Chondrocyte (in vitro differentiated cells): ENCODE measurements around the gene IP6K2. TPM values are rescaled to one million over a fixed set of nuclear protein-coding genes. Genes with fewer than 3 reads are reported as not detected.

Experiments
- DNase-seq: peaks from one replicate; pipeline ENCODE4 v3.0.0; 2021; ENCODE audit warnings: mixed read lengths, low spot score
- H3K27ac Mint-ChIP-seq: one replicate; pipeline ENCODE4 v1.8.0; 2021; ENCODE audit warnings: mild to moderate bottlenecking, moderate library complexity, mixed read lengths; ENCODE audit not compliant: unreplicated experiment
- H3K27me3 Mint-ChIP-seq: 2 replicates; pipeline ENCODE4 v1.8.0; 2021; ENCODE audit warnings: low read depth, mixed read lengths
- H3K36me3 Mint-ChIP-seq: 2 replicates; pipeline ENCODE4 v1.8.0; 2021; ENCODE audit warnings: low read depth, mixed read lengths
- H3K4me1 Mint-ChIP-seq: 2 replicates; pipeline ENCODE4 v1.8.0; 2021; ENCODE audit warnings: low read depth, mild to moderate bottlenecking, mixed read lengths
- H3K4me3 Mint-ChIP-seq: one replicate; pipeline ENCODE4 v1.8.0; 2021; ENCODE audit warnings: mild to moderate bottlenecking, moderate library complexity, mixed read lengths; ENCODE audit not compliant: unreplicated experiment
- H3K9me3 Mint-ChIP-seq: 2 replicates; pipeline ENCODE4 v1.8.0; 2021; ENCODE audit warnings: low read depth, mixed read lengths
- total RNA-seq: library from RNA; stranded (reverse); gene quantifications from 3 replicates; pipeline ENCODE4 v1.2.1, GENCODE V29; 2021
- TF ChIP-seq, protein P1 (sequence below): fragments of 200-600 bp; sonication (generic); IDR thresholded peaks from 2 replicates; pipeline ENCODE4 v1.5.0; 2021; ENCODE audit warnings: antibody characterized with exemption, mild to moderate bottlenecking, moderate library complexity

The IP6K2 gene
- total RNA-seq, 1 donor from 2014 or later: 68.8 TPM

DNA sequence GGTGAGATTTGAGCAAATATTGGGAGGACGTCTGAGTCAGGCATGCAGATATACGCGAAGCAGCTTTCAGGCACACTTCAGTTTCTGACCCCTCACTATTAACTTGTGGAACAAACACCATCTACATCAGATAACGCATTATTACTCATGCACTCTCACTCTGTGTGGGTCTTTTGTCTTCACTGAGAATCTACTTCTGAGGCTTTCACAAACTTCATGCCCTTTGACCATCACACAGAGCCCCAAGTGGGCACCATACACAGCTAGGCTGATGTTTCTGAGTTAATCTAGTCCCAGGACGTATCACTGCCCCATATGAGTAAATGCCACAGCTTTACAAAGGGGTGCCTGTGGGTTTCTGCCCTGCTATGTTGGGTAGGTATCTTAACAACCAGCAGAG is 39.6 kb upstream of the IP6K2 start:
- H3K27me3 Mint-ChIP-seq: no peaks in the 10 kb centered on the region
- no peak for DNase-seq
- TF ChIP-seq, protein P1, sequence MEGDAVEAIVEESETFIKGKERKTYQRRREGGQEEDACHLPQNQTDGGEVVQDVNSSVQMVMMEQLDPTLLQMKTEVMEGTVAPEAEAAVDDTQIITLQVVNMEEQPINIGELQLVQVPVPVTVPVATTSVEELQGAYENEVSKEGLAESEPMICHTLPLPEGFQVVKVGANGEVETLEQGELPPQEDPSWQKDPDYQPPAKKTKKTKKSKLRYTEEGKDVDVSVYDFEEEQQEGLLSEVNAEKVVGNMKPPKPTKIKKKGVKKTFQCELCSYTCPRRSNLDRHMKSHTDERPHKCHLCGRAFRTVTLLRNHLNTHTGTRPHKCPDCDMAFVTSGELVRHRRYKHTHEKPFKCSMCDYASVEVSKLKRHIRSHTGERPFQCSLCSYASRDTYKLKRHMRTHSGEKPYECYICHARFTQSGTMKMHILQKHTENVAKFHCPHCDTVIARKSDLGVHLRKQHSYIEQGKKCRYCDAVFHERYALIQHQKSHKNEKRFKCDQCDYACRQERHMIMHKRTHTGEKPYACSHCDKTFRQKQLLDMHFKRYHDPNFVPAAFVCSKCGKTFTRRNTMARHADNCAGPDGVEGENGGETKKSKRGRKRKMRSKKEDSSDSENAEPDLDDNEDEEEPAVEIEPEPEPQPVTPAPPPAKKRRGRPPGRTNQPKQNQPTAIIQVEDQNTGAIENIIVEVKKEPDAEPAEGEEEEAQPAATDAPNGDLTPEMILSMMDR: no peak
- no peak overlapping the region for H3K27ac Mint-ChIP-seq
- H3K4me3 Mint-ChIP-seq: no peak overlapping the region
- H3K9me3 Mint-ChIP-seq: no peaks in the 10 kb centered on the region
- H3K4me1 Mint-ChIP-seq: peaks cover 10% of the 10 kb centered on the region
- H3K36me3 Mint-ChIP-seq: peaks cover 12% of the 10 kb centered on the region

DNA sequence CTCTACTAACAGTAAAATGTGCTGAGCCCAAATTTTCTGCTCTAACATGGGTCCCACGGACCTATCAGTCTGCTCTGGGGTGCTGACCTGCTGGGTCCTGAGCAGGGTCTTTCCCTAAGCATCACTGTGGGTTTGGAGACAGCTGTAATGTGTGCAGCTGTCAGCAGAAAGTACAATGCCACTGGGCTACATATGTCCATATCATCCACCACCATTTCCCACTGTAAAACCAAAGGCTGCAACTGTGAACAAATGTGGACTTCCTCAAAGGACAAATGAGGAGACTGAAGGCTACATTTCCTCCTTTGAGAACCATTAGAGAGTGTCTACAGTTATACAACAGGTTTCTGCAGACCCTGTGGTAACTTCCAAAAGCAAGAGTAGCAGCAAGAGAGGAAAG is 33.8 kb upstream of the IP6K2 start:
- Mint-ChIP-seq H3K27me3 (no peaks in the 10 kb centered on the region), H3K36me3 (peaks cover 21% of the 10 kb centered on the region), H3K4me3 (no peak overlapping the region), H3K4me1 (no peaks in the 10 kb centered on the region), H3K27ac (no peak overlapping the region), H3K9me3 (no peaks in the 10 kb centered on the region)
- TF ChIP-seq, protein P1: no peak
- no peak for DNase-seq

DNA sequence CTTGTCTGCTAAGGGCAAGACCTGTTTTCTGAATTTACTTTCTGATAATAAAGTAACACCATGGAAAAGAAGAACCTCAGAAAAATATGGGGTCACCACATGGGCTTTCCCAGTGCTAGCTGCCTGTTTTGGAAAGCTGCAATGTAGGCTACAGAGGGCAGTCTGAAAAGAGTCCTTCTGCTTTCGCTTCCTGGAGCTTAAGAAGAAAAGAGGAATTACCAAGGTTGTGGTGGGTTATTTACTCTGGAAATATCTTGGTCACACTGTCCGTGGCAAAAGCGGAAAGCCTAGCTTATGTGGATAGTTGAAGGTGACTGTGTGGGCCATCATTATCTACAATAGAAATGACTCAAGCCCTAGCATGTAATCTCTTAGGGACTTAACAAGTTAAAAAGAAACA is 31.7 kb upstream of the IP6K2 start:
- no peak for DNase-seq
- no peaks in the 10 kb centered on the region for H3K9me3 Mint-ChIP-seq
- H3K27ac Mint-ChIP-seq: no peak overlapping the region
- TF ChIP-seq, protein P1: no peak
- H3K36me3 Mint-ChIP-seq: peaks cover 23% of the 10 kb centered on the region
- H3K4me3 Mint-ChIP-seq: no peak overlapping the region
- H3K27me3 Mint-ChIP-seq: no peaks in the 10 kb centered on the region
- no peaks in the 10 kb centered on the region for H3K4me1 Mint-ChIP-seq

DNA sequence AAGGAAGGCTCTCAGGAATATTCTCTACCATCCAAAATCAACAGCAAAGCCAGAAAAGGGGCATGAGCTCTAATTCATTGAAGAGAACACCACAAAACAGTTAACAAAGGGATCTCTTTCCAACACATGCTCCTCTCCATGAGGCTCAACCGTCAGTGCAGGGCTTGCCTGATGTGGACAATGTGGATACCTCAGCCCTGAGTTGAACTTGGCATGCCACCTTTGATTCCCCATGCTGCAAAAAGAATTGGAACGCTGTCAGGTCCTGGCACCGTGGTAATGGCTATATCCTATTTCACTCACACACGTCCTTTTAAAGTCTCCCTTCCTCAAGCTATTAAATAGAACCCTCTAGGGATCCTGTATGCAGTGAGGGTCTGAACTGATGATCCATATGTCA is 30.7 kb upstream of the IP6K2 start:
- no peaks in the 10 kb centered on the region for H3K27me3 Mint-ChIP-seq
- no peak for DNase-seq
- no peaks in the 10 kb centered on the region for H3K9me3 Mint-ChIP-seq
- H3K27ac Mint-ChIP-seq: no peak overlapping the region
- H3K36me3 Mint-ChIP-seq: peaks cover 21% of the 10 kb centered on the region
- TF ChIP-seq, protein P1: no peak
- H3K4me1 Mint-ChIP-seq: no peaks in the 10 kb centered on the region
- no peak overlapping the region for H3K4me3 Mint-ChIP-seq

DNA sequence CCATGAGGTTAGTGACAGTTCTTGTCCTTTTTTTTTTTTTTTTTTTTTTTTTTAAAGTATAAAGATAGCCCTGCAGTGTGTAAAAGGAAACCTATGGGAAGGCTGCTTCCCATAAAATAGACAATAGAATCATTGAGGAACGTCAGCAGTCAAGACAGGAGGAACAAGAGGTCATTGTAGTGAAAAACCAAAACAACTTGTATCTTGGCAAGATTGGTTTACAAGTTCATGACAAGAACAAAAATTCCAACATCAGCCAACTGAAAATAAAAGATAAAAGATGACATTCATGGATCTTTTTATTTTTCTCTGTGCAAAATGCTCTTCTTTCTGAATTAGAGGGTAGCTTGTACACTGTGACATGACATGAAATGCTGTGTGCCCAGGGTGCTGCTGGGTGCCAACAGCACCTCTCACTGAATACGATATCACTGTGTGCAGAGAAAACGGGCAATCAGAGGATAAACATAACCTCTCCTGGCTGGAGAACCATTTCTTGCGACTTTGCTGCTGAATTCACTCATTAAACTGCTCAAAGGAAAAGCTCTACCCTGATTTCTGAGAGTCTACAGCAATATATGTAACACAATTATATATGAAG is 30.1 kb upstream of the IP6K2 start:
- no peaks in the 10 kb centered on the region for H3K27me3 Mint-ChIP-seq
- H3K27ac Mint-ChIP-seq: no peak overlapping the region
- no peaks in the 10 kb centered on the region for H3K9me3 Mint-ChIP-seq
- H3K4me1 Mint-ChIP-seq: no peaks in the 10 kb centered on the region
- H3K36me3 Mint-ChIP-seq: peaks cover 19% of the 10 kb centered on the region
- H3K4me3 Mint-ChIP-seq: no peak overlapping the region
- TF ChIP-seq, protein P1: no peak
- no peak for DNase-seq
